Globus pallidus (tissue), 1 donor: ENCODE measurements around the gene MSX1.

Source experiments
- DNase-seq: peaks from one replicate; pipeline ENCODE4 v3.0.0-alpha.2; 2015; ENCODE audit warnings: low spot score

Gene MSX1

DNA sequence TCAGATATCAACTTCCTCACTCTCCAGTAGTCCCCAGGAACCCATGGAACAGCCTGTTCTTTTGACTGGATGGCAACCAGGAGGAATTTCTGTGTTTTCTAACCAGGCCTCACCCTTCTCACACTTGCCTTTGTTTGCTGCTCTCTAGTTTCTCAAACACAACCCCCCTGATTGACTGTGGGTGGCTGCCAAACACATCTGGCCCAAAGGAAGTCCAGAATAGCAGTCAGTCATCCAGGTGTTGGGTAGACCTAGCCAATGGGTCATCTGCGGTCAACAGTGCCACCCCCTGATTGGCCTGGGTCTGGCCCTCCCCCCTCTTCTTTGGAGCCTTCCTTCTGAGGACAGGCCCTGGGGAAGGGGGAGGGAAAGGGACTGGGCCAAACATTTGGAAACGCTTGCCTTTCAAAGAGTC is 53.7 kb downstream of the MSX1 start:
- DNase-seq, result no peak
